GM23248 (cell line): Measurements from ENCODE around the gene BCL2.

Experiments used
- EZH2 ChIP-seq: fragments of 200-600 bp; sonication (generic); IDR thresholded peaks from 2 replicates; pipeline ENCODE4 v1.6.1; 2018; ENCODE audit warnings: antibody characterized with exemption, mild to moderate bottlenecking; ENCODE audit not compliant: insufficient read depth, poor library complexity, severe bottlenecking
- EZH2phosphoT487 ChIP-seq: fragments of 200-600 bp; sonication (generic); IDR thresholded peaks from 2 replicates; pipeline ENCODE4 v1.6.1; 2018; ENCODE audit warnings: antibody characterized with exemption, moderate library complexity, mild to moderate bottlenecking, low read depth; ENCODE audit not compliant: insufficient read depth

GRCh38 chr18:63206433-63207142 is 113.0 kb downstream of the BCL2 start:
- TF ChIP-seq EZH2 (no peak), EZH2phosphoT487 (no peak)
